ENCODE data around the gene TMEM38A.

- no peak for TF ChIP-seq REST (IDR thresholded peaks at IDR 0.05; ENCODE audit: insufficient read depth in 1 of 2, low read depth in 2 of 2, low read length in 2 of 2)
- no peak for TF ChIP-seq POLR2AphosphoS5 (IDR thresholded peaks at IDR 0.05; ENCODE audit: low read depth, low read length)
- no peak for TF ChIP-seq SIN3A (IDR thresholded peaks at IDR 0.05; ENCODE audit: borderline replicate concordance, insufficient read depth, low read length)
Observed at GRCh38 chr19:16620018-16620417, 40.9 kb upstream of the TMEM38A start.

Data from PFSK-1 (cell line).